ENCODE measurements around the gene RFC1.

Gene RFC1

DNA sequence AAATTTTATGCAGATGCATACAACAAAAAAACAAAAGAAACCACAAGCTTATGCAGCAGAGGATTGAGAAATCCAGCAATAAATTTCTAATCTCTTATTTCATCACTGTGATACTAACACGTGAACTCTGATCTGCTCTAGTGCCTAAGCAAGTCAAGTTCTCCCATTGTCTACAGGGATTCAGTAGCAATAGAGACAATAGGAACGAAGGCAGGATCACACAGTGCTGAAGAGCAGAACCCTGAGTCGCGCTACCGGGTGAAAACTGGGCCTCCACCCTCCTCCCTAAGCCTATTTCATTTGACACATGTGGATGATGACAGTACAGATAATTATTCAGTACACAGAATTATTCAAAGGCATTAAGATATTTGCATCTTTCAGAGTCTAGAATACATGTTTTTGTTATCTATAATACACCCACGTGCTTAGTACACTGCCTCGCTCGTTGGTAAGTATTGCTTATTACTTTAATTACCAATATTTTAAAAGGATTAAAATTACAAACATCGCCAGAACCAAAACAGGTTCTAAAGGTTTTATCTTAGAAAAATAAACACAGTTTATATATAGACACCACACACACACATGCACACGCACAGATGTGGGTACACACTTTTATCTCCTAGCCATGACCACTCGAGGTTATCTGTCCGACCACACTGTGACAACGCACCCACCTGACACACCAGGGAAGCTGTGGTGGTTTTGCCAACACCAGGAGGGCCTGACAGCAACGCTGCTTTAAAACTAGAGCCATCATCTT is 60.1 kb downstream of the RFC1 start:
- TF ChIP-seq, protein P1, sequence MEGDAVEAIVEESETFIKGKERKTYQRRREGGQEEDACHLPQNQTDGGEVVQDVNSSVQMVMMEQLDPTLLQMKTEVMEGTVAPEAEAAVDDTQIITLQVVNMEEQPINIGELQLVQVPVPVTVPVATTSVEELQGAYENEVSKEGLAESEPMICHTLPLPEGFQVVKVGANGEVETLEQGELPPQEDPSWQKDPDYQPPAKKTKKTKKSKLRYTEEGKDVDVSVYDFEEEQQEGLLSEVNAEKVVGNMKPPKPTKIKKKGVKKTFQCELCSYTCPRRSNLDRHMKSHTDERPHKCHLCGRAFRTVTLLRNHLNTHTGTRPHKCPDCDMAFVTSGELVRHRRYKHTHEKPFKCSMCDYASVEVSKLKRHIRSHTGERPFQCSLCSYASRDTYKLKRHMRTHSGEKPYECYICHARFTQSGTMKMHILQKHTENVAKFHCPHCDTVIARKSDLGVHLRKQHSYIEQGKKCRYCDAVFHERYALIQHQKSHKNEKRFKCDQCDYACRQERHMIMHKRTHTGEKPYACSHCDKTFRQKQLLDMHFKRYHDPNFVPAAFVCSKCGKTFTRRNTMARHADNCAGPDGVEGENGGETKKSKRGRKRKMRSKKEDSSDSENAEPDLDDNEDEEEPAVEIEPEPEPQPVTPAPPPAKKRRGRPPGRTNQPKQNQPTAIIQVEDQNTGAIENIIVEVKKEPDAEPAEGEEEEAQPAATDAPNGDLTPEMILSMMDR (IDR thresholded peaks at IDR 0.05): no peak

DNA sequence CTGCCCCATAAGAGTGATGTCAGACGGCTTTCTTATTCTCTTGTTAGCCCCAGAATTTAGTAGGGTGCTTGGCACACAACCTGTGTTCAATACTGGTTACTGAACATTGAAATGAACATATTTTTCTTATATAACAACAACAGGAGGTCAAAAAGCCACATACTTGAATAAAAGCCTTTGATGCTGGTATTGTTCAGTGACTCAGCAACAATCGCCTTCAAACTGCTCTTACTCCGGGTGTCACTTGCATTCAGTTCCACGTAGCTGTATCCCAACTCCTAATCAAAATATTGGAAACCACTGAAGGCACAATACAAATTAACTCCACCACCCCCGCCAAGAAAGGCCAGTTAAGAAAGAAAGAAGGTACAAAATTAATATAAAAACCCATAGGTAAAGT is 61.5 kb downstream of the RFC1 start:
- TF ChIP-seq, protein P1 (IDR thresholded peaks at IDR 0.05): no peak

DNA sequence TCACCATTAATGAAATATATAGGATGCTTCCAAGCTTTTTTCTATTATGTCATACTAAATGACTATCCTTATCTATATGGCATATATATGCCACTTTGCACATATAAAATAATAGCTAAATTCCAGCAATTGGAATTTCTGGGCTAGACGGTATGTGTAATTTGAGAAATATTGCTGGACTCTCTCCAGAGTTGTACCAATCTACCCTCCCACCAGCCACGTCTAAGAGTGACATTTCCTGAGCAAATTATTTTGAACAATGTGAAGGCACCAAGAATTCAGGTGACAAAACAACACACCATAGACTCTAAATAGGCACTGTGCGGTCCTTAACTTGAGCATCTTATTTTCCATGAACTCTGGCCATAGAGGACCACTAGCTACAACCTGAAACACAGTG is 62.3 kb downstream of the RFC1 start:
- TF ChIP-seq, protein P1 (IDR thresholded peaks at IDR 0.05): no peak

DNA sequence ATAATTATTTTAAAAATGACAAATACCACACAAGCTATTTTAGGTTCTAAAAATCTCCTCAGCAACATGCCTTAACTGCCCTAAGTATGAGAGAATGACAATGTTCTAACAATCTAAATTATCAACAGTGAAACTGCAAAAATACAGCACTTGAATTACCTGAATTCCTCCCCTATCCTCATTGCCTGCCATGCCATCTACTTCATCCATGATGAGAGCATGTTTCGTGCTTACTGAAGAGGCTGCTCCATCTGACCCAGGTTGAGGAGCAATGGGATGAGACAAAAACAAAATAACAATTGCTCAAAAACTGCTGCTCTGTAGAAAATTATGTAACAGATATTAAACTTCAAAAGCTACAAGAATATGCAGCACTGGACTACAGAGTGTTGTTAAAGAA is 63.3 kb downstream of the RFC1 start:
- TF ChIP-seq, protein P1 (IDR thresholded peaks at IDR 0.05): no peak

DNA sequence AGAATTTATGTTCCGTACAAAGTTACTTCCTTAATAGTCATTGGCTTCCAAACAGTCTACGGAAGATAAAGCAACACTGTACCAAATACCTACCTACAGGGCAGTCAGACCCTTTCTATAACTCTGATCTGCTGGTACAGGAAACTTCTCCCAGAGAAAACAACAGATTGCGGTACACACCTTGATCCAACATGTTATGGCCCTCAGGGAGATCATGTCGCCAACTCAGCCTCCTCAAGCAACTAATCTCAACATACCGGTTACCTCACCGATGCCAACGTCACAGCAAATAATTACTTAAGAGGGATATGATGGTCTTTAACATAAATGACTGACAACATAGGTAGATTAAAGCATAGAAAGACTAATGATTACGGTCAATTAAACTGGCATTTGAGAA is 70.4 kb downstream of the RFC1 start:
- TF ChIP-seq, protein P1 (IDR thresholded peaks at IDR 0.05): no peak

DNA sequence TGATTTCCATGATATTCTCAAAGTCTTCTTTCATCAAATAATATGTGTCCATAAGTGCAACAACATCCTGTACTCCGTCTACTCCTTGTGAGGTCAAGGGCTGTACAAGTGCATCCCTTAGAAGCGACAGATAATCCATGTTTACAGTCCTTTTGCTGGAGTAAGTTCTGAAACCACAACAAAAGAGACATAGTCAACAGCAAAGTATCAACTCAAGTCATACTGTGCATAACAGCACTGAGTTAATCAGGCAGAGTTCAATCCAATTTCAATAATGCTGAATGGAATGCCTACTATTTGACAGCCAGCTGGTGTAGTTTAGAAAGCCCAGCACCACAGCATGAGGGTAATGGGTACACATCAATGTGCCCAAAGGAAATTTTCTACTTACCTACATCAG is 74.5 kb downstream of the RFC1 start:
- TF ChIP-seq, protein P1 (IDR thresholded peaks at IDR 0.05): no peak

DNA sequence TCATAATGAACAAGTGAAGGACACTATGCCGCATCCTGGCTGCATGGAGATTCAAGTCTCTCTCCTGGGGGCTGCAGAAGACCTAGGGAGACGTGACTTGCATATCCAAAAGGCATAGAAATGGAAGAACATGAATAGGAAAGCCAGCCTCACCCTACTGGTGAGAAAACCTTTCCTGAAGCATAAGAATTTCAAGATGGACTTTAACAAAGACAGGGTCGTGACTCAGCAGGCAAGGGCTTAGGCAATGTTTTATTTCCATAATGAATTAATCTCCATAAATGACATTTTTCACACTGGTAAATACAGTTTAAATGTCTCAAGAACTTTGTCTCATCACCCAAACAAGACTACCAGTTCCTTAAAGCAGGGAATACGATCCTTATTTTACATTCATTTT is 78.9 kb downstream of the RFC1 start:
- TF ChIP-seq, protein P1 (IDR thresholded peaks at IDR 0.05): no peak

DNA sequence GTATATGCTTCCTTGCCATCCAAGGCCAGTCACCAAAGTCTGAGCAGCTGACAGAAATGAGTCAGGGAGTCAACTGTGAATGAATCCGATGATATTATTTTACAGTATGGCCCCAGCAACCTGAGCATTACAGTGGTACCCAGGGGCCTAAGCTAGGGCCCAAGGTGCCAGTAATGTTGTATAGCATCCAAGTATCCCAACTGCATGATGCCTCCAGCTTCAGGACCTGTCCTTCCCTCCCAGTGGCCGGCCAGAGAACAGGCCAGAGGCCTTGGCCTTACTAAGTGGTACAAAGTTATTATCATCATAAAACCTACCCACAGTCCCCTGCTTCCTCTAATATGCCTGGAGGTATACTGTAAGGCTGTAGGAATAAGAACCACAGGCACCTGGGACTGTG is 79.9 kb downstream of the RFC1 start:
- TF ChIP-seq, protein P1 (IDR thresholded peaks at IDR 0.05): no peak
